Activated CD4-positive, alpha-beta T cell treated with anti-CD3 and anti-CD28 coated beads, Interleukin-2, amount 50 U/mL, for 24 hours (primary cell): Measurements from ENCODE around the gene WBP1L.
A peak's percentile ranks its signal among the peaks of the same experiment; 100 is the strongest.
"Not testable (repeated sequence)": the region's sequence is repeated elsewhere in the genome, so short reads cannot be mapped to it uniquely, and the experiment has no call there.

ENCODE experiments used
- DNase-seq, 2 donors: peaks; one replicate each; pipeline ENCODE4 v3.0.0-alpha.2; 2020; ENCODE audit warnings: low read depth in 1 of 2, low spot score in 1 of 2

WBP1L gene

DNA sequence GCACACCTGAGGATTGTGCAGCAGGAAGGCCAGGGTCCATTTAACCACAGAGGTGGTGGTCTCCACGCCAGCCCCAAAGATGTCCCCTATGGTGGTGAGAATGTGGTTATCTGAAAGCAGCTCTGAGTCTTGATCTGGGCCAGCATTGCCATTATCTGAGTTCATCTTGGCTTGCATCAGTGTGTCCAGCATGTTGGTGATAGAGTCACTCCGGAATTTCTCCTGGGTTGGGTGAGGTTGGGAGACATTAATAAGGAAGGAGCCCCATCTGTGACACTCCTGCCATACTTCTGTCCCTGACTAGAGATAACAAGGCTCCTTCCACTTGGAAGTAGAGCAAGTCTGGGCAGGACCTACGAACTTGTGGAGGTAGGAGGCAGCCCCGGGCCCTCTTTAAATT is 89.2 kb downstream of the WBP1L start:
- no peak for DNase-seq

DNA sequence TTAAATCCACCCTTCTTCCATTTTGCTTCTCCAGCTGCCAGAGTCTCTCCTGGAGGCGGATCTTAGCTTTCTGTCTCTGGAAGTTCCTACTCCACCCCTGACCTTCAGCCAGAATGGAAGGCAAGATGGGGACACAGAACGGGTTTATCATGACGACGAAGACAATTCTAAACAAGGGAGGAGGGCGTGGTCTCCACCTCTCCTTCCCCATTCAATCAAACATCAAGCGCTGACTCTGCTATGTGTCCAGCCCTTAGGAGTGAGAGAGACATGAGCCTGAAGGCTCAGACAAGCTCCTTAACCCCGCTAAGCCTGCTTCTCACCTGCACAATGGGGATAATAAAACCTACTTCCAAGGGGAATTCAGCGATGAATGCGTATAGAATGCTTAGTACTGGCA is 90.4 kb downstream of the WBP1L start:
- DNase-seq, result no peak

DNA sequence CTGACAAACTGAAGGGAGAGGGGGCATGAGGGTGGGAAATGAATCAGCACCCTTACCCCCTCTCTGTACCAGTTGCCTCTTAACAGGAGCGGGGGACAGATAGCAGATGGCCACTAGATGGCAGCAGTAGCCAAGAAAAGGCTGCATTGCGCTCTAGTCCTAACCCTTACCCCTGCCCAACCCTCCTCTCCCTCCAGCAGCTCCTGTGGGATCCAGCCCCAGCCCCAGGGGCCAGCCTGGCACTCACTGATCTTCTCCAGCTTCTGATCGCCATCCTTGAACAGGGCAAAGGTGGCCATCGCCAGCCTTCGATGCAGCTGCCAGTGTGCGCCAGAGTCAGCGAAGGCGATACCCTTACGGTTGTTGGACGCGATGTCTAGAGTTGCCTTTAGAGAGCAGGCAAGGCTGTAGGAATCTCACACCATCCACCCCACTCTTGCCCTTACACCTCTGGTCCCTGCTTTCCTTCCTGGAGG is 91.3 kb downstream of the WBP1L start:
- peak; percentile 55 to 75 for DNase-seq

DNA sequence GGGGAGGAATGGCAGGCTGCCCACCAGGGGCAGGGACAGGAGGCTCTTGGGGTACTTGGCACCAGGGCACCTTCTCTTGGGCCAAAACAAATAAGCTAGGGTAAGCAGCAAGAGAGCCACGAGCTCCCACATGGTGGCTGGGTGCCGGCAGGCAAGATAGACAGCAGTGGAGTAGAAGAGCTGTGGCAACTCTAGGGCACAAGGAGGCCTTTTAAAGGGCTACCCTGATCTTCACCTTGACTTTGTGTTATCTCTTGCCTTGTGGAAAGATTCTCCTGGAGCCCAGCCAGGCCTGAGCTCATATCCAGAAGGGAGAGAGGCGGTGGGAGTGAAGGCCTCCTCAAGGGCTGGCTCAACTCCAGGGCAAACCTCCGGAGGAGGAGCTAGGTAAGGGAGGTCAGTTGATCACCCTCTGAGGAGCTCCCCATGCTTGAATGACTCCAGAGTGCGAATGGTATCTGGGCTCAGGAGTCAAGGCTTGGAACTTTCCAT is 93.5 kb downstream of the WBP1L start, which contains the start of gene CYP17A1:
TSS of gene CYP17A1 (minus strand) at position 184 of the 492 bp plus-strand sequence. CDS start at position 132, 52 bp downstream.
- DNase-seq, result no peak

DNA sequence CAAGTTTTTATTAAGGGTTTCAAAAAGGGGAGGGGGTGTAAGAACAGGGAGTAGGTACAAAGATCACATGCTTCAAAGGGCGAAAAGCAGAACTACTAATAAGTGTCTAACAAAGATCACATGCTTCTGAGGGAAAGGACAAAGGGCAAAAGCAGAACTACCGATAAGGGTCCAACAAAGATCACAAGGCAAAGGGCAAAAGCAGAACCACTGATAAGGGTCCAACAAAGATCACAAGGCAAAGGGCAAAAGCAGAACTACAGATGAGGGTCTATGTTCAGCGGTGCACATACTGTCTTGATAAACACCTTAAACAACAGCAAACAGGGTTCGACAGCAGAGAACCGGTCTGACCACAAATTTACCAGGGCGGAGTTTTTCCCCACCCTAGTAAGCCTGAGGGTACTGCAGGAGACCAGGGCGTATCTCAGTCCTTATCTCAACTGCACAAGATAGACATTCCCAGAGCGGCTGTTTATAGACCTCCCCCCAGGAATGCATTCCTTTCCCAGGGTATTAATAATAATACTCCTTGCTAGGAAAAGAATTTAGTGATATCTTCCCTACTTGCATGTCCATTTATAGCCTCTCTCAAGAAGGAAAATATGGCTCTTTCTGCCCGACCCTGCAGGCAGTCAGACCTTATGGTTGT is 94.7 kb downstream of the WBP1L start:
- DNase-seq, result not testable (repeated sequence)

DNA sequence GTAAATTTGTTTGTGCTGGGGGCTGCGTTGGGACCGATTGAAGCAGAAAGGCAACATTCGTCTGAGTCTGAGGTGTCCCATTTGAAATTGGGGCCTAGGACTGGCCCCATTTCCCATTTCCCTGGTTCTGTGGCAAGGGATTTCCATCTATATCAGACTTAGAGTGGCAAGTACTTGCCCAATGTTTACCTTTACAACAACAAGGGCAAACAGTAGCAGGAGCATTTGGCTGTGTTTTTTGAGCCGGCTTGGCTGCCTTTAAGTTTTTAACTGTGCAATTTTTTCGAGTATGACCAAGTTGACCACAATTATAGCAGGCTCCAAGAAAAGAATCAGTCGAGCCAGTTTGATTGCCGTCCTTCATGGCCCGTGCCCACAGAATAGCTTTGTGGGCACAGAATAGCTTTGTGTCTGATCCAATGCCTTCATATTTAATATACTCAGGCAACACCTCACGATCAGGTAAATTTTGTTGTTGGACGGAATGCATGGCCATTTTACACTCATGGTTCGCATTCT is 98.1 kb downstream of the WBP1L start:
- no peak for DNase-seq

DNA sequence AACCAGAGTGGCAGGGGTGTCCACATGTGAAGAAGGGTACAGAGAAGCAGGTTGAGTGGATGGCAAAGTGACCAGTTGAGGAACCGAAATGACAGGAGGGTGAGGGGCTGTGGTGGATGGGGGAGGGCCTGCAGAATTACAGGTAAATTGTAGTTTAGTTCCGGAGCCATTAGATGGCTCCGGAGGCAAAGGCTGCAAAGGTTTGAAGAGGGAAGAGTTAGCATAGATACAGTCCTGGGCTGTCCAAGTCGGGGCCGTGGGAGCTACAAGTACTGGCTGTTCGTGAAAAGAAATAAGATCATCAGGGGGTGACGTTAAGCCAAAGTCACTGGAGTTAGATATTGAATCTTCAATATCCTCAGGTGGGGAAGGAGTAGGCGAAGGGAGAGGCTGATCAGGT is 99.4 kb downstream of the WBP1L start:
- not testable (repeated sequence) for DNase-seq

DNA sequence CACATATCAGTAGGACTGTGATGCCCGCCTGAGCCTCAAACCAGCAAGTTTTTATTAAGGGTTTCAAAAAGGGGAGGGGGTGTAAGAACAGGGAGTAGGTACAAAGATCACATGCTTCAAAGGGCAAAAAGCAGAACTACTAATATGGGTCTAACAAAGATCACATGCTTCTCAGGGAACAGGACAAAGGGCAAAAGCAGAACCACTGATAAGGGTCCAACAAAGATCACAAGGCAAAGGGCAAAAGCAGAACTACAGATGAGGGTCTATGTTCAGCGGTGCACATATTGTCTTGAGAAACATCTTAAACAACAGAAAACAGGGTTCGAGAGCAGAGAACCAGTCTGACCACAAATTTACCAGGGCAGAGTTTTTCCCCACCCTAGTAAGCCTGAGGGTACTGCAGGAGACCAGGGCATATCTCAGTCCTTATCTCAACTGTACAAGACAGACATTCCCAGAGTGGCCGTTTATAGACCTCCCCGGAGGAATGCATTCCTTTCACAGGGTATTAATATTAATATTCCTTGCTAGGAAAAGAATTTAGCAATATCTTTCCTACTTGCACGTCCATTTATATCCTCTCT is 100.5 kb downstream of the WBP1L start:
- DNase-seq, result not testable (repeated sequence)

DNA sequence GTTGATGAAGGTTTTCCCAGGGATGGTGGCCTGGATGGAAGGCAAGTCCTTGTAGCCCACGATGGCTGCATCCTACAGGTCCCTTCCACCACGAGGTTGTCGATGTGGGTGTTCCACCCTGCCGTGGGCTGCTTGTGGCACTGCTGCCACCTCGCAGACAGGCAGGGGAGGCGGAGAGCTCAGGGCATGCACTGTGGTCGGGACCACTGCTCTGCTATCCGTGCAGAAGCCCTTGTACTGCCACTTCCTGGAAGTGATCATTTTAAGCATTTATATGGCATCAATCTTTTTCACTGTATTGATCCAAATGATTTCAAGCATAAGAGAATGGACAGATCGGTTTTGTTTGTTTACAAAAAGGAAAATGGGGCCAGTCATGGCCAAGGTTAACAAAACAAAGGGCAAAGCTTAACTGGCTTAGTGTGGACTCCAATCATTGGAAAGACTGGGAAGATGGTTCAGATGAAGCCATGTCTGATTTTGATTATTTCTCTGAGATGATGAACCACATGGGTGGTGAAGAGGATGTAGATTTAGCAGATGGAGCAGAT is 101.7 kb downstream of the WBP1L start:
- no peak for DNase-seq

DNA sequence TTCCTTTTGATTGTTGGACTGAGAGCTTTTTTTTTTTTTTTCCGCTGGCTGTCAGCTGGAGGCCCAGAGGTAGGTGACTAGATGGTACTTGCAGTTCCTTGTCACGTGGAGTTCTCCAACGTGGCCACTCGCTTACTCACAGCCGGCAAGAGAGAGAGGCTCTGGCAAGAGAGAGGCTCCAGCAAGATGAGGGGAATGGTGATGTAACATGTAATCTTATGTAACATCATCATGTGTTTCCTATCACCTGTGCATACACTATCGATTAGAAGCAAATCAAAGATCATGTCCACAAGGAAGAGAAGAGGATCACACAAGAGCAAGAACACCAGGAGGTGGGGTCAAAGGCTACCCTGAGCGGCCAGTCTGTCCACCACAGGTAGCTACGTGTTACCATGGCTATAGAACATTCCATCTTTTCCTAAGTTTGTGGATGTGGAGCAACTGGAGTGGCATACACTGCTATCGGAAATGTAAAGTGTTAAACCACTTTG is 106.3 kb downstream of the WBP1L start:
- DNase-seq, result no peak

DNA sequence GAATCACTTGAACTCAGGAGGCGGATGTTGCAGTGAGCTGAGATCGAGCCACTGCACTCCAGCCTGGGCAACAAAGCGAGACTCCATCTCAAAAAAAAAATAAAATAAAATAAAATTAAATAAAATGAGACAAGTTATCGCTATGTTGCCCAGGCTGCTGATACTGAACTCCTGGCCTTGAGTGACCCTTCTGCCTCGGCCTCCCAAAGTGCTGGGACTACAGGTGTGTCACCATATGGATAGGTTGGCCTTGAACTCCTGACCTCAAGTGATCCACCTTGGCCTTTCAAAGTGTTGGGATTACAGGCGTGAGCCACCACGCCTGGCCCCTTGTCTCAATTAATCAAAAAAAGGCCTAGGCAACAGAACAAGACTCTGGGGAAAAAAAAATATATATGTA is 109.5 kb downstream of the WBP1L start:
- not testable (repeated sequence) for DNase-seq

DNA sequence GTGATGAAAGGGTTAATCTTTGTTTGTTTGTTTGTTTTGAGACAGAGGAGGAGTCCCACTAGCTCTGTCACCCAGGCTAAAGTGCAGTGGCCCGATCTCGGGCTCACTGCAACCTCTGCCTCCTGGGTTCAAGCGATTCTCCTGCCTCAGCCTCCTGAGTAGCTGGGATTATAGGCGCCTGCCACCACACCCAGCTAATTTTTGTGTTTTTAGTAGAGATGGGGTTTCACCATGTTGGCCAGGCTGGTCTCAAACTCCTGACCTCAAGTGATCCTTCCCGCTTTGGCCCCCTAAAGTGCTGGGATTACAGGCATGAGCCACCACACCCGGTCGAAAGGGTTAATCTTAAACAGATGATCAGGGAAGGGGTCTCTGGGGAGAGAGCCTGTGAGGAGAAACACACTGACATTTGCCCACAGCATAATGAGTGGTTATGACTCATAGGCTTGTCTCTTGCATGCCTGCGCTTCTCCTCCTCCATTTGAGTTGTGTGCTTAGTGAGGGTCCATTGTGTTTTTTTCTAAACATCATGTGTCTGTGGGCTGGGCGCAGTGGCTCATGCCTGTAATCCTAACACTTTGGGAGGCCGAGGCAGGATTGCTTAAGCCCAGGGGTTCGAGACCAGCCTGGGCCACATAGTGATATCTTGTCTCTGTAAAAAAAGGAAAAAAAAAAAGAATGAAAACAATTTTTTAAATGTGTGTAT is 112.1 kb downstream of the WBP1L start:
- DNase-seq, result not testable (repeated sequence)

DNA sequence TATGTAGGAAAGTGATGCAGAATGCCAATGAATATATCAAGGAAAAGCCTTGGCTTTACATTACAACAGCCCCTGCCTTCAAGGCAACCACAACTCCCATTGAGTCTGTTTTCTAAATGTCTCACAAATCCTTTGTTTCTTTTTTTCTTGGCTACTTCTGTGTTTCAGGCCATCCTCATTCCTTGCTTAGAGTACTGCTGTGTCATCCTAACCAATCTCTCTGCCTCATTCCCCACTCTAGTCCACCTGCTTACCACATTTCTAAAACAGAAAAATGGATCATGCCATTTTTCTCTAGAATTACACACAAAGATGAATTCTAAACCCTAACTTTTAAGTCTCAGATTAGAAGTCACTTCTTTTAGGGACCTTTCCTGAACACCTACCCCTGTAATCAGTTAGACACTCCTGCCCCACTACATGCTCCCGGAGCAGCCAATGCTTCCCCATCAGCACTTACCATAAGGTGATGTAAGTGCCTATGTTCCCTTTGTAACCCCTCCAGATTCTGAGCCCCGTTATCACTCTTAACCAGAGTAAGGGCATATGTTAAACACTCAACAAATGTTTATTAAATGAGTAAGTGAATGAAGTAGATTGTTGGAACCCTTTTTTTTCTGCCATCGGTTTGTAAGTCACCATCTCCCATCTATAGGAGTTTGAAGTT is 113.1 kb downstream of the WBP1L start:
- DNase-seq, result no peak

DNA sequence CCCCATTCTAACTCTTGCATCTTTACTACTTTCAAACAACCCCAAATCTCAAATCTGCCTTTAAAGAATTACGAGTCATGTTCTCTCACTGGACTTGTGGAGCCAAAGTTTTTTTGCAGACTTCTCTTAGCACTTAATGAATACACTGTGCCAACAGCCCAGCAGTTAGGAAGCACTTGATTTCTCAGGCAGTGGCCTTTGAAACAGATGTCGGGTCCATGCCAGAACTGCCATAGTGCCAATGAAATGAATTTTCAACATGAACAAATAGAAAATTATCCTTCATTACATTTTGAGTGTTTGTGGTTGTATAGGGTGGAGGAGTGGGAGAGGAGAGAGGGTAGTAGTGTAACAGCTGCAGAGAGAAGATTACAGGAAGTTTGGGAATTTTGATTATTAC is 116.2 kb downstream of the WBP1L start:
- no peak for DNase-seq

DNA sequence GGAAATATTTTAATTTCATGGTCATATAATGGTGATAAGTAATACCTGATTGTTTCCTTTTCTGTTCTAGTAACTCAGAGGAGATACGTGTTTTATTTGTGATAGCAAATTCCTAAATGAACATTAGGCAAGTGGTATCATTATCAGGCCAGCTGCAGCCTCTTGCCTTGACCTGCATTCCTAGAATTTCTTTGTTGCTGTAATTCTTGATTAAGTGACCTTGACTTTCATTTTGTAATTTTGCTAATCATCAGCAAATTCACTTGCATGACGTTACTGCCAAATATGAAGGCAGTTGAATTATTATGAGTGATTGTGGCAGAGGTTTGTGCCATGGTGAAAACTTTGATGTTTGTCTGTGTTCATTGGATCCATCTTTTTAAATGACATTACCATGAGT is 119.9 kb downstream of the WBP1L start:
- no peak for DNase-seq

DNA sequence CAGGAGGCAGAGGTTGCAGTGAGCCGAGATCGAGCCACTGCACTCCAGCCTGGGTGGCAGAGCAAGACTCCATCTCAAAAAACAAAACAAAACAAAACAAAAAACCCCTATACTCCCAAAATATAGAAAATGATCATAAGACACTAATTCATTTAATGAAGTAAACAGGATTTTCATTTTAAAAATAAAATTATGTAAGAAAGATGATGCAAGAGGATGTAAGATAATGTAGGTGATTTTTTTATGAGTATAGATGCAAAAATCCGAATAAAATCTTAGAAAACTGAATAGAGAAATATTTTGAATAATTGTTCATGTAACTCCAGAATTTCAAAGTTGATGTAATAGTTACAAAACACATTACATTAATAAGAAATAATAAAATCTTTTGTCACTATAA is 121.9 kb downstream of the WBP1L start:
- DNase-seq, result no peak
